Panc1 (cell line): Measurements from ENCODE around the gene CBY1. TPM values are rescaled to one million over a fixed set of nuclear protein-coding genes. Genes with fewer than 3 reads are reported as not detected.

Source experiments
- ATAC-seq: fragments of 200-7000 bp; cut with Tn5 transposase; 2 replicates; pipeline ENCODE4 v1.9.1; 2020; ENCODE audit warnings: mild to moderate bottlenecking, moderate library complexity
- BruUV-seq: library from RNA; stranded (reverse); fragments of 400-500 nt; replicated peaks from 2 replicates; lab custom pipeline; 2021; lab: Mats Ljungman, UMichigan
- CTCF ChIA-PET: fragments of 300-600 bp; sonication (Branson Sonifier 250); formaldehyde crosslinking; loops from one replicate; lab custom pipeline; 2022; ENCODE audit warnings: antibody characterized with exemption; lab: Charles Lee
- POLR2A ChIA-PET: fragments of 300-600 bp; sonication (Branson Sonifier 250); formaldehyde crosslinking; loops from one replicate; lab custom pipeline; 2022; ENCODE audit warnings: antibody characterized with exemption; lab: Charles Lee
- DNase-seq: peaks from one replicate; pipeline ENCODE4 v3.0.0-alpha.2; 2010; ENCODE audit warnings: low read depth, low spot score
- H3K27ac ChIP-seq: 2 replicates; pipeline ENCODE4 v1.5.1; 2011; ENCODE audit warnings: mild to moderate bottlenecking, low read length, inconsistent platforms
- H3K27me3 ChIP-seq: fragments of 200-500 bp; sonication (Bioruptor generic); 2 replicates; pipeline ENCODE4 v1.6.0; 2014; ENCODE audit warnings: low read length, inconsistent platforms; ENCODE audit not compliant: control insufficient read depth, insufficient read depth
- H3K36me3 ChIP-seq: fragments of 200-500 bp; sonication (Bioruptor generic); 2 replicates; pipeline ENCODE4 v1.5.1; 2014; ENCODE audit warnings: inconsistent platforms, mild to moderate bottlenecking, low read length, moderate library complexity; ENCODE audit not compliant: control insufficient read depth, insufficient read depth
- H3K4me1 ChIP-seq: 2 replicates; pipeline ENCODE4 v1.5.1; 2011; ENCODE audit warnings: inconsistent platforms, mild to moderate bottlenecking, low read length, moderate library complexity; ENCODE audit not compliant: control insufficient read depth, insufficient read depth
- H3K4me3 ChIP-seq, 2 experiments: 2 replicates each; pipeline ENCODE4 v1.5.1; 2011 to 2012; ENCODE audit warnings: low read depth in 2 of 2, low read length in 2 of 2, mild to moderate bottlenecking in 2 of 2, inconsistent platforms in 1 of 2, moderate library complexity in 1 of 2
- H3K9me3 ChIP-seq: fragments of 200-500 bp; sonication (Bioruptor generic); 2 replicates; pipeline ENCODE4 v1.5.1; 2014; ENCODE audit warnings: low read depth, mild to moderate bottlenecking, inconsistent platforms, low read length, moderate library complexity; ENCODE audit not compliant: control insufficient read depth, insufficient read depth
- CTCF ChIP-seq: fragments of 450-650 bp; IDR thresholded peaks from 2 replicates; pipeline ENCODE4 v1.5.1; 2017; ENCODE audit warnings: mild to moderate bottlenecking
- POLR2AphosphoS5 ChIP-seq: IDR thresholded peaks from 2 replicates; pipeline ENCODE4 v1.6.1; 2012; ENCODE audit warnings: mild to moderate bottlenecking, low read depth, low read length, moderate library complexity
- SIN3A ChIP-seq: IDR thresholded peaks from 2 replicates; pipeline ENCODE4 v1.6.1; 2012; ENCODE audit warnings: low read depth, mild to moderate bottlenecking, low read length, moderate library complexity, borderline replicate concordance; ENCODE audit not compliant: insufficient read depth
- TCF7L2 ChIP-seq: IDR thresholded peaks from 2 replicates; pipeline ENCODE4 v1.6.1; 2011; ENCODE audit warnings: mild to moderate bottlenecking, low read depth, low read length, inconsistent platforms
- in situ Hi-C: cut with HindIII; loops from 2 replicates; pipeline ENCODE4 v1.10.0; 2016; ENCODE audit warnings: low sequenced_read_pairs, low pct_unique_long_range_greater_than_20kb
- intact Hi-C: fragments of 100-400 bp; cut with micrococcal nuclease; formaldehyde crosslinking; loops from one replicate; pipeline ENCODE4 v1.10.0; 2022; ENCODE audit not compliant: unreplicated experiment
- total RNA-seq: library from RNA; stranded (reverse); gene quantifications from one replicate; pipeline ENCODE4 v1.2.1, GENCODE V29; 2021; ENCODE audit not compliant: unreplicated experiment
- TF ChIP-seq, protein P1 (sequence below), 2 experiments: IDR thresholded peaks; 2 replicates each; pipeline ENCODE4 v1.6.1; 2011 to 2012; ENCODE audit warnings: low read depth in 2 of 2, control low read depth in 1 of 2, low read length in 1 of 2, mild to moderate bottlenecking in 1 of 2, moderate library complexity in 1 of 2; ENCODE audit not compliant: insufficient read depth in 1 of 2

Gene CBY1
- total RNA-seq, 1 experiment from 2014 or later = 20.4 TPM

DNA sequence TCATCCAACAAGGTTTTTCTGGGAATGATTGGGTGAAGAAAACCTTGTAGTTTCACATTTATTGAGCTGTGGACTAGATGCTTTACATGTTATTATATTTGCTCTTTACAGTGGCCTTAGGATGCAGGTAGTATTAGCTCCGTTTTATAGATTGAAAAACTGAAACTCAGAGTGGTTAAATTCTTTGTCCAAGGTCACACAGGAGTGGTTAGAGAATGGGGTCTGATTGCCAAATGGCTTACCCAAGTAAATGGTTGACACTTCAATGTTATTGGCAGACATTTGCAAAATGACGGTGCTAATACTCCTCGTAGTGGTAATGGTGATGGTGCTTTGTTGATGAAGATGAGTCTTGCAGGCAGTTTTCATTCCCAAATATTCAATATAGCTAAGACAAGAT is 51.5 kb downstream of the CBY1 start:
- DNase-seq (no peak), ATAC-seq (no peak)
- in situ Hi-C loops (no loop called here), intact Hi-C loops (no loop called here)
- Histone ChIP-seq H3K4me3 (peak overlapping the region in 1 of 2 experiments; percentile 69; a peak in 2 of 4 replicates), H3K27me3 (no peaks in the 10 kb centered on the region), H3K9me3 (no peaks in the 10 kb centered on the region), H3K36me3 (peaks cover 4% of the 10 kb centered on the region; the same call in 1 of the 2 replicates), H3K4me1 (peaks cover 13% of the 10 kb centered on the region), H3K27ac (no peak overlapping the region; the same call in 1 of the 2 replicates)
- TF ChIP-seq CTCF = no peak
- no peak for TF ChIP-seq POLR2AphosphoS5
- TF ChIP-seq, protein P1, sequence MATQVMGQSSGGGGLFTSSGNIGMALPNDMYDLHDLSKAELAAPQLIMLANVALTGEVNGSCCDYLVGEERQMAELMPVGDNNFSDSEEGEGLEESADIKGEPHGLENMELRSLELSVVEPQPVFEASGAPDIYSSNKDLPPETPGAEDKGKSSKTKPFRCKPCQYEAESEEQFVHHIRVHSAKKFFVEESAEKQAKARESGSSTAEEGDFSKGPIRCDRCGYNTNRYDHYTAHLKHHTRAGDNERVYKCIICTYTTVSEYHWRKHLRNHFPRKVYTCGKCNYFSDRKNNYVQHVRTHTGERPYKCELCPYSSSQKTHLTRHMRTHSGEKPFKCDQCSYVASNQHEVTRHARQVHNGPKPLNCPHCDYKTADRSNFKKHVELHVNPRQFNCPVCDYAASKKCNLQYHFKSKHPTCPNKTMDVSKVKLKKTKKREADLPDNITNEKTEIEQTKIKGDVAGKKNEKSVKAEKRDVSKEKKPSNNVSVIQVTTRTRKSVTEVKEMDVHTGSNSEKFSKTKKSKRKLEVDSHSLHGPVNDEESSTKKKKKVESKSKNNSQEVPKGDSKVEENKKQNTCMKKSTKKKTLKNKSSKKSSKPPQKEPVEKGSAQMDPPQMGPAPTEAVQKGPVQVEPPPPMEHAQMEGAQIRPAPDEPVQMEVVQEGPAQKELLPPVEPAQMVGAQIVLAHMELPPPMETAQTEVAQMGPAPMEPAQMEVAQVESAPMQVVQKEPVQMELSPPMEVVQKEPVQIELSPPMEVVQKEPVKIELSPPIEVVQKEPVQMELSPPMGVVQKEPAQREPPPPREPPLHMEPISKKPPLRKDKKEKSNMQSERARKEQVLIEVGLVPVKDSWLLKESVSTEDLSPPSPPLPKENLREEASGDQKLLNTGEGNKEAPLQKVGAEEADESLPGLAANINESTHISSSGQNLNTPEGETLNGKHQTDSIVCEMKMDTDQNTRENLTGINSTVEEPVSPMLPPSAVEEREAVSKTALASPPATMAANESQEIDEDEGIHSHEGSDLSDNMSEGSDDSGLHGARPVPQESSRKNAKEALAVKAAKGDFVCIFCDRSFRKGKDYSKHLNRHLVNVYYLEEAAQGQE (IDR thresholded peaks at IDR 0.05; ENCODE audit: insufficient read depth in 1 of 2, low read depth in 2 of 2, low read length in 1 of 2) = no peak
- no peak for TF ChIP-seq SIN3A
- TF ChIP-seq TCF7L2 = no peak
- POLR2A ChIA-PET = interaction anchor here (0.6 kb wide), 1 partner anchor 18 kb away, joined by 3 read pairs; no protein-coding TSS in a partner anchor
- CTCF ChIA-PET = no interaction called here
- no TSS peak for BruUV-seq

- TF ChIP-seq TCF7L2 (no peak), CTCF (no peak), POLR2AphosphoS5 (no peak), SIN3A (no peak)
- TF ChIP-seq, protein P1 (IDR thresholded peaks at IDR 0.05; ENCODE audit: insufficient read depth in 1 of 2, low read depth in 2 of 2, low read length in 1 of 2) = no peak
- in situ Hi-C loops (no loop called here), intact Hi-C loops (no loop called here)
- DNase-seq (no peak), ATAC-seq (no peak)
- Histone ChIP-seq H3K27ac (no peak overlapping the region), H3K4me3 (no peak overlapping the region), H3K4me1 (peaks cover 13% of the 10 kb centered on the region), H3K27me3 (no peaks in the 10 kb centered on the region), H3K9me3 (no peaks in the 10 kb centered on the region), H3K36me3 (peaks cover 4% of the 10 kb centered on the region; the same call in 1 of the 2 replicates)
- TSS peak; percentile 7 for BruUV-seq
- ChIA-PET POLR2A (no interaction called here), CTCF (interaction anchor here (0.6 kb wide), 1 partner anchor 154 kb away, joined by 3 read pairs; no protein-coding TSS in a partner anchor)
Observed at GRCh38 chr22:38709306-38709705, 52.9 kb downstream of the CBY1 start.
